Measurements from ENCODE around the gene RCAN1. TPM values are rescaled to one million over a fixed set of nuclear protein-coding genes. Genes with fewer than 3 reads are reported as not detected.

Gene RCAN1
- total RNA-seq, 1 experiment from 2014 or later = 5.4 TPM

GRCh38 chr21:34560021-34560420 lies 54.9 kb downstream of the RCAN1 start:
- H3K27me3 ChIP-seq (replicated peaks; ENCODE audit: insufficient read depth, low read depth, low read length, poor library complexity) = no peaks in the 10 kb centered on the region
- no peaks in the 10 kb centered on the region for H3K36me3 ChIP-seq (ENCODE audit: insufficient read depth, low read length, poor library complexity, severe bottlenecking)
- no peak overlapping the region for H3K4me3 ChIP-seq (ENCODE audit: low read depth, low read length, poor library complexity, severe bottlenecking)
- no peak for TF ChIP-seq EZH2 (IDR thresholded peaks at IDR 0.05; ENCODE audit: borderline replicate concordance, low read depth, low read length, poor library complexity, severe bottlenecking)
- TF ChIP-seq CTCF (conservative IDR thresholded peaks at IDR 0.05; ENCODE audit: low read depth, low read length) = no peak
- H3K27ac ChIP-seq (ENCODE audit: low read depth, low read length, poor library complexity, severe bottlenecking) = no peak overlapping the region
- POLR2A ChIA-PET (ENCODE audit: low non-redundant PET) = interaction anchor here (0.5 kb wide), 1 partner anchor 16 kb away, joined by 3 read pairs; no protein-coding TSS in a partner anchor
- BruUV-seq (replicated peaks) = no TSS peak
- no peak for DNase-seq (ENCODE audit: low spot score)
- intact Hi-C loops (cut with micrococcal nuclease; ENCODE audit: unreplicated experiment) = no loop called here
- H3K4me1 ChIP-seq (ENCODE audit: insufficient read depth, low read length, poor library complexity, severe bottlenecking) = no peaks in the 10 kb centered on the region
- CTCF ChIA-PET = no interaction called here
- peaks cover under 1% of the 10 kb centered on the region for H3K9me3 ChIP-seq (ENCODE audit: low read depth, low read length, poor library complexity, severe bottlenecking)

- POLR2A ChIA-PET (ENCODE audit: low non-redundant PET) = interaction anchor here (0.5 kb wide), 1 partner anchor 17 kb away, joined by 3 read pairs; no protein-coding TSS in a partner anchor
- DNase-seq (ENCODE audit: low spot score) = peak; percentile 31
- CTCF ChIA-PET = no interaction called here
- H3K4me3 ChIP-seq (ENCODE audit: low read depth, low read length, poor library complexity, severe bottlenecking) = no peak overlapping the region
- no peak overlapping the region for H3K27ac ChIP-seq (ENCODE audit: low read depth, low read length, poor library complexity, severe bottlenecking)
- H3K27me3 ChIP-seq (replicated peaks; ENCODE audit: insufficient read depth, low read depth, low read length, poor library complexity) = no peaks in the 10 kb centered on the region
- no TSS peak for BruUV-seq (replicated peaks)
- intact Hi-C loops (cut with micrococcal nuclease; ENCODE audit: unreplicated experiment) = no loop called here
- H3K36me3 ChIP-seq (ENCODE audit: insufficient read depth, low read length, poor library complexity, severe bottlenecking) = no peaks in the 10 kb centered on the region
- H3K4me1 ChIP-seq (ENCODE audit: insufficient read depth, low read length, poor library complexity, severe bottlenecking) = no peaks in the 10 kb centered on the region
- no peak for TF ChIP-seq CTCF (conservative IDR thresholded peaks at IDR 0.05; ENCODE audit: low read depth, low read length)
- no peak for TF ChIP-seq EZH2 (IDR thresholded peaks at IDR 0.05; ENCODE audit: borderline replicate concordance, low read depth, low read length, poor library complexity, severe bottlenecking)
- H3K9me3 ChIP-seq (ENCODE audit: low read depth, low read length, poor library complexity, severe bottlenecking) = peaks cover 4% of the 10 kb centered on the region
Measured at GRCh38 chr21:34559089-34559631, 55.8 kb downstream of the RCAN1 start.

- CTCF ChIA-PET = no interaction called here
- POLR2A ChIA-PET (ENCODE audit: low non-redundant PET) = no interaction called here
Measured at GRCh38 chr21:34558166-34558565, 56.7 kb downstream of the RCAN1 start.

More at GRCh38 chr21:34558166-34558565, 56.7 kb downstream of the RCAN1 start:
- H3K36me3 ChIP-seq (ENCODE audit: insufficient read depth, low read length, poor library complexity, severe bottlenecking) = no peaks in the 10 kb centered on the region
- no TSS peak for BruUV-seq (replicated peaks)
- TF ChIP-seq CTCF (conservative IDR thresholded peaks at IDR 0.05; ENCODE audit: low read depth, low read length) (no peak), EZH2 (IDR thresholded peaks at IDR 0.05; ENCODE audit: borderline replicate concordance, low read depth, low read length, poor library complexity, severe bottlenecking) (no peak)
- intact Hi-C loops (cut with micrococcal nuclease; ENCODE audit: unreplicated experiment) = no loop called here
- no peak overlapping the region for H3K27ac ChIP-seq (ENCODE audit: low read depth, low read length, poor library complexity, severe bottlenecking)
- H3K9me3 ChIP-seq (ENCODE audit: low read depth, low read length, poor library complexity, severe bottlenecking) = peaks cover 4% of the 10 kb centered on the region
- H3K27me3 ChIP-seq (replicated peaks; ENCODE audit: insufficient read depth, low read depth, low read length, poor library complexity) = no peaks in the 10 kb centered on the region
- DNase-seq (ENCODE audit: low spot score) = no peak
- H3K4me1 ChIP-seq (ENCODE audit: insufficient read depth, low read length, poor library complexity, severe bottlenecking) = peaks cover 2% of the 10 kb centered on the region
- no peak overlapping the region for H3K4me3 ChIP-seq (ENCODE audit: low read depth, low read length, poor library complexity, severe bottlenecking)
